Brain microvascular endothelial cell (primary cell): ENCODE measurements around the gene APLP1.
"Not testable (repeated sequence)": the region's sequence is repeated elsewhere in the genome, so short reads cannot be mapped to it uniquely, and the experiment has no call there.

Experiments
- DNase-seq: peaks from one replicate; pipeline ENCODE4 v3.0.0-alpha.2; 2020
- H3K27ac ChIP-seq: fragments of 250-450 bp; sonication (Bioruptor Pico); 2 replicates; pipeline ENCODE4 v1.5.1; 2020; ENCODE audit warnings: mild to moderate bottlenecking, moderate library complexity
- H3K27me3 ChIP-seq: fragments of 250-450 bp; sonication (Bioruptor Pico); replicated peaks from 2 replicates; pipeline ENCODE4 v1.5.1; 2020; ENCODE audit warnings: mild to moderate bottlenecking
- H3K36me3 ChIP-seq: fragments of 250-450 bp; sonication (Bioruptor Pico); replicated peaks from 2 replicates; pipeline ENCODE4 v1.5.1; 2020; ENCODE audit warnings: mild to moderate bottlenecking
- H3K4me3 ChIP-seq: 2 replicates; pipeline ENCODE4 v1.5.1; 2011; ENCODE audit warnings: low read depth, mild to moderate bottlenecking, control low read depth, low read length, moderate library complexity
- CTCF ChIP-seq: IDR thresholded peaks from 2 replicates; pipeline ENCODE4 v1.5.1; 2011; ENCODE audit warnings: low read depth, mild to moderate bottlenecking, moderate library complexity, low read length, control low read depth, inconsistent platforms; ENCODE audit errors: missing control alignments
- in situ Hi-C: cut with HindIII; loops from 2 replicates; pipeline ENCODE4 v1.10.0; 2017; ENCODE audit warnings: low sequenced_read_pairs, low pct_ligation_motif_present

The APLP1 gene

GRCh38 chr19:35832054-35832453 is 36.3 kb upstream of the APLP1 start:
- H3K4me3 ChIP-seq, result no peak overlapping the region
- in situ Hi-C loops, result no loop called here
- H3K27ac ChIP-seq, result no peak overlapping the region
- TF ChIP-seq CTCF, result no peak
- DNase-seq, result no peak
- no peaks in the 10 kb centered on the region for H3K27me3 ChIP-seq
- H3K36me3 ChIP-seq, result no peaks in the 10 kb centered on the region

- Histone ChIP-seq H3K27me3 (no peaks in the 10 kb centered on the region), H3K27ac (no peak overlapping the region), H3K4me3 (no peak overlapping the region), H3K36me3 (no peaks in the 10 kb centered on the region)
- TF ChIP-seq CTCF, result no peak
- in situ Hi-C loops, result no loop called here
- DNase-seq, result no peak
These were observed 34.4 kb upstream of the APLP1 start for GRCh38 chr19:35833972-35834371.

- H3K36me3 ChIP-seq, in situ Hi-C loops, H3K4me3 ChIP-seq, H3K27me3 ChIP-seq, H3K27ac ChIP-seq, DNase-seq: not testable (repeated sequence)
These were observed 32.3 kb upstream of the APLP1 start for GRCh38 chr19:35836096-35836495.

GRCh38 chr19:35841961-35842595 is 26.3 kb upstream of the APLP1 start:
- no peak overlapping the region for H3K27ac ChIP-seq
- no peak for TF ChIP-seq CTCF

GRCh38 chr19:35842666-35843272 is 25.6 kb upstream of the APLP1 start:
- DNase-seq, result no peak
- Histone ChIP-seq H3K27ac (no peak overlapping the region), H3K27me3 (peaks cover 25% of the 10 kb centered on the region), H3K4me3 (no peak overlapping the region), H3K36me3 (no peaks in the 10 kb centered on the region)
- no peak for TF ChIP-seq CTCF
- in situ Hi-C loops, result no loop called here

More at GRCh38 chr19:35841961-35842595, 26.3 kb upstream of the APLP1 start:
- Histone ChIP-seq H3K27me3 (peaks cover 25% of the 10 kb centered on the region), H3K36me3 (no peaks in the 10 kb centered on the region), H3K4me3 (no peak overlapping the region)
- in situ Hi-C loops, result no loop called here
- no peak for DNase-seq

GRCh38 chr19:35843676-35844481 is 24.5 kb upstream of the APLP1 start:
- Histone ChIP-seq H3K27me3 (peaks cover 25% of the 10 kb centered on the region), H3K27ac (no peak overlapping the region), H3K36me3 (no peaks in the 10 kb centered on the region), H3K4me3 (no peak overlapping the region)
- in situ Hi-C loops, result no loop called here
- DNase-seq, result no peak
- no peak for TF ChIP-seq CTCF
